Activated T-cell treated with anti-CD3 and anti-CD28 coated beads, Interleukin-2, amount 50 U/mL, for 48 hours (primary cell): ENCODE measurements around the gene UNC5B.

Source experiments
- DNase-seq, 2 experiments: peaks; one replicate each; pipeline ENCODE4 v3.0.0-alpha.2; 2020

The UNC5B gene

DNA sequence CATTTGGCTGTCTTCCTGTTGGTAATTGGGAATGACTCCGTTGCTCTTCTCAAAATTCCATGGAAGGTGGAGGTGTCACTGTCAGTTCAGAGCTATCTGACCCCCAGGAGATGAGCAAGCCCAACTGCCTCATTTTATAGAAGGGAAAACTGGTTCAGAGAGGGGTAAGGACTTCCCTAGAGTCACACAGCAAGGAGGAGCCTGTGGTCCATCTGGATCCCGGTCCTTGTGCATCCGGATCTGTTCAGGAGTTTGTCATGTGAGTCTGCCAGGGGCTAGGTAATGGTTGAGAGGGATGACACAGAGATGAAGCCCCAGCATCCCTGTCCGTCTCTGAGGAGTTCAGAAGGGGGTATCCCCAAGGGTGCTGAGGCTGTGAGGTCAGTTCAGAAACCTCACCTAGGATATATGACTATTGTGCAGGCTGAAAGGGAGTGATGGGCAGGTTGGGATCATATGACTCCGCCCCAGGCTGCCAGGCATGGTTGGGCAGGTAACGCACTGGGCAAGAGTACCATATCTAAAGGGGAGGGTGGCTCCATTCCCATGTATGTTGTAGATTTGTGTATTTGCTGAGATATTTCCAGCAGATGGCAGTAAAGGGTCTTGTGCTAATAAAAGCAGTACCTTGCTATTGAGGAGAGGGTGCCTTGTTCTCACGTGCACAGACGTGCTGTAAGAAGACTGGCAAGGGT is 90.7 kb downstream of the UNC5B start:
- DNase-seq, result no peak

DNA sequence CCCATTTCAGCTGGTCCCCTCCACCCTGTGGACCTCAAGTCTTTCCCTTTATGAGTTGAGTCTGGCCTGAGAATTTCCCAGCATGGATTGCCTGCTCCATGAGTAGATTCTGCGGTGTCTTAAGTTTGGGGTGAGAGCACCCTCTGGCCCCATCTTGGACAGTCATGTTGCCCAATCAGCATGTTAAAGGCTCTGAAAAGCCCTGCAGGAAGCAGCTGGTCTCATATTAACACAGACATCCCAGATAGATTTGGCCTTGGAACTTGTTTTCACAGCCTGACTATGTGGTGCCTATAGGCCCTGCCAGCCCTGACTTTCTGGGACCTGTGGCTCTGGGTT is 91.2 kb downstream of the UNC5B start:
- DNase-seq, result no peak

DNA sequence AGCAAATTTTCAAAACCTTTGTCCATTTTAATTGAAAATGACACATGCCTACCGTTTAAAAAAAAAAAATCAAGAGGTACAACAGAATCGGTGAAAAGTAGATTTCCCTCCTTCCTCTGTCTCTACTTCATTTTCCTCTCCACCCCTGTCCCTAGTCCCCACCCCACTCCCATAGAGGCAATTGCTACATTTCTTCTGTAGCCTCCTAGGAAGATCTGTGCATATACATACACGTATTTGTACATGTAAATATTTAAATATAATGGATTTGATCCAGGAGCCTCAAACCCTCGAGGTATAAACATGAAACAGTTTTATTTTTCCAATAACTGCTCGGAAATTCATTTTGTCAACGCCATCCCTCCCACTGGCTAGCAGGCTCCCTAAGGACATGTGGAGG is 92.5 kb downstream of the UNC5B start:
- DNase-seq, result no peak

DNA sequence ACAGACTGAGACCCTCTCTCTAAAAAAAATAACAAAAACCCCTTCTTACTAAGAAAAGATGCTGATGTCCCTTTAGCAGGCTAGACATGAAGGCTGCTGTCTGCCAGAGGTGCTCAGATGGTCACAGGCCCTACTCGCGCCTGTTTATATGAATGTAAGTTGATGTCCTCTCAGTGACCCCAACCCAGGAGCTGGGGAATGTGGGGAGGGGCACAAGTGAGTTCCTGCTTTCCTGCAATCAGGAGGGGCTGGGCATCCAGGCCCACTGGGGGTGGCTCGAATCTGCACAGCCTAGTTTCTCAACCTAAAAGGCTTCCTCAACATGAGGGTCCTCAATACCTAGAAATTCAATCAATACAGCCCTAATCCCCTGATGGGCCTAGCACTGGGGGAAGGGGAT is 94.6 kb downstream of the UNC5B start:
- no peak for DNase-seq

- DNase-seq, result no peak
These were observed 95.2 kb downstream of the UNC5B start for GRCh38 chr10:71307469-71308085.

DNA sequence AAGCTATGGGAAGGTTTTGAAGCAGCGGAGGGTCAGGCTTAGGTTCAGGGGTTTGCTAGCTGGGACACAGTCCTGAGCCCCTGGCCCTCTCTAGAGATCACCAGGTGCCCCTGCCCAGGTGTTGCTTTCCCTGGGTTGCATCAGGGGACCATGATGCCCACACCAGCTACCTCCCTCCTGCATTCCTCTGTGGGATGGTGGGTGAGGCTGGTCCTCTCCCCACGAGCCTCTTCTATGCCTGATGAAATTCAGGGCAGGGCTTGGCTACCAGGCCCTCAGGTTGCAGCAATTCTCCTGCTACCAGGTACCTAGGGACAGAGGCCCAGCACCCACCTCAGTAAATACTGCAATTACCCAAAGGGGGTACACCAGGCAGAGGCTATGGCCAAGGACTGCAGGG is 95.9 kb downstream of the UNC5B start:
- no peak for DNase-seq

DNA sequence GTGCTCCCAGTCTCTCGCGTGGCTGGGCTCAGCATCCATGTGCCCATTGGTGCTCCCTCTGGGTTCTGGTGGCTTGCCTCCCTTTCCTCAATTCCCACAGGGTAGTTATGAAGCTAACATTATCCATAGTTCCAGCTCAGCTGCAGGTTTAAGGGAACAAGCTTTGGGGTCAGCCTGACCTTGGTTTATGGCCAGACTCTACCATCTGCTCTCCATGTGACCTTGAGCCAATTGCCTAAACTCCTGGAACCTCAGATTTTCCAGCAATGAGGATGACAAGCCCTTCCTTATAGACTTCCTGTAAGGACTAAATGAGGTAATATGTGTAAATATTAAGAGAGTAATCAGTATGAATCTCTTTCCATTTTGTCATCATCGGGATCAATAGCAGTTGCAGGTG is 96.6 kb downstream of the UNC5B start:
- DNase-seq, result no peak

DNA sequence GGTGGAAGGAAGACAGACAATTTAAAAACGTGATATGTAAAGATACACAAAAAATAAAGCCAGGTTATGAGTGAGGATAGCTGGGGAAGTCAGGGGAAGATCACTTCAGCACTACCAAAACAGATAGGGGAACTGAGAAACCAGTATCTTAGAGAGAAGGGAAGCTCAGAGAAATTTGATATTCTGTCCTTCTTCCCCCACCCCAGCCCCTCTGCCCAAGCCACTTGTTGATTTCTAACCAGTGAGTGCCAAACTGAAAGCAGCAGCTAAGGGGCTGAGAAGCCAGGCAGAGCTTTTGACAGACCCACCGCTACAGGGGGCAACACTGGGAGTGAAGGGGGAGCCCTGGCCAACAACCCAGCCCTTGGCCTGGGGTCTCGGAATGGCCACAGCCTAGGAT is 97.5 kb downstream of the UNC5B start:
- DNase-seq, result no peak

DNA sequence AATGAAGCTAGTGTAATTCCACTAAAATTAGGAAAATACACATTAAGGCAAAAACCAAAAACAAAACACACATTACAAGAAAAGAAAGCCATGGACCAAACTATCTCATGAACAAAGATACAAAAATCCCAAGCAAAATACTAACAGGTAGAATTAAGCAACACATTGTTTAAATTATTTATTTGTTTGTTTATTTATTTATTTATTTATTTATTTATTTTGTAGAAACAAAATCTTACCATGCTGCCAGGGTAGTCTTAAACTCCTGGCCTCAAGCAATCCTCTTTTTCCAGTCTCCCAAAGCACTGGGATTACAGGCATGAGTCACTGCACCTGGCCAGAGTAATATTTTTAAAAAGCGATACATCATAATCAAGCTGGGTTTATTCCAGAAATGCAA is 99.8 kb downstream of the UNC5B start:
- DNase-seq, result no peak

- no peak for DNase-seq
These were observed 100.7 kb downstream of the UNC5B start for GRCh38 chr10:71312811-71313789.

DNA sequence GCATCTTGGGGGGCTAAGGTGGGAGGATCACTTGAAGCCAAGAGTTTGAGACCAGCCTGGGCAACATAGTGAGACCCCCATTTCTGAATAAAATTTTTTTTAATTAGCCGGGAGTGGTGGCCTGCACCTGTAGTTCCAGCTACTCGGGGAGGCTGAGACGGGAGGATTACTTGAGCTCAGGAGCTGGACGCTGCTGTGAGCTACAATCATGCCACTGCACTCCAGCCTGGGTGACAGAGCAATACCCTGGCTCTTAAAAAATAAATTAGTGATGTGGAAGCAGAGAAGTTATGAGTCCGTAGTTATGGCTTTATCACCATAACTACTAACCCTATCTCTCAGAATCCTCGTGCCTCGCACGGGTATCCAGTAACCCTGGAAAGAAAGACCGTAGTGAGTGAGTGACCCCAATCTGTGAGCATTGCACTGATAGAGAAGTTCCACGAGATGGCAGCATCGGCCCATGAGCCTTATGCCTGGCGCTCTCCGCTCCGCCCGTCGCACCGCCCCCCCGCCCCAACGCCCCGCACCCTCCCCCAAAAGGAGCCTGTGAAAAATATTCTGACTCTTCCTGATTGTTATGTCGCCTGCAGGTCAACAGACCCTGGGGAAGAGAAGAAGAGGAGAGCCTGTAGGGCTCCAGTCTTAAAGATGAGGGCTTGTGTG is 101.8 kb downstream of the UNC5B start:
- DNase-seq, result peak; percentile 52 to 57

DNA sequence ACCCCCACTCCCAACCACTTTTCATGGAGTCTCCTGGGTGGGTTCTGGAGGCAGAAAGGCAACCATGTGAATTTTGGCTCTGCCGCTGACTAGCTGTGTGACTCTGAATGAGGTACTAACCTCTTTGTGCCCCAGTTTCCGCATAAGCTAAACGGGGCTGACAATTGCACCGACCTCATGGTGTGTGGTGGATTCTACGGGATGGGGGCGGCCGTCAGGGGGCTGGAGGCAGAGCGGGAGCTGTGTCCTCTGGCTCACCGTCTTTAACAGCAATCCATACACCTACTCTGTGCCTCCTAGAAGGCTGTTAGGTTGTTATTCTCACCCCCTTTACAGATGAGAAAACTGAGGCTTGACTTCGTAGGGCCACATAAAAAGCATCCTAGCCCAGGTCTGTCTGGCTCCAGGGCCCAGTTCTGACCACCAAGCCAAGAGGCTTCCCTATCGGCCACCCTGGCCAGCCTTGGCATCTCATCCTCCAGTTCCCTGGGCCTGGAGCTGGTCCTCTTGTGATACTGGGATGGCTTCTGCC is 102.4 kb downstream of the UNC5B start:
- DNase-seq, result no peak

DNA sequence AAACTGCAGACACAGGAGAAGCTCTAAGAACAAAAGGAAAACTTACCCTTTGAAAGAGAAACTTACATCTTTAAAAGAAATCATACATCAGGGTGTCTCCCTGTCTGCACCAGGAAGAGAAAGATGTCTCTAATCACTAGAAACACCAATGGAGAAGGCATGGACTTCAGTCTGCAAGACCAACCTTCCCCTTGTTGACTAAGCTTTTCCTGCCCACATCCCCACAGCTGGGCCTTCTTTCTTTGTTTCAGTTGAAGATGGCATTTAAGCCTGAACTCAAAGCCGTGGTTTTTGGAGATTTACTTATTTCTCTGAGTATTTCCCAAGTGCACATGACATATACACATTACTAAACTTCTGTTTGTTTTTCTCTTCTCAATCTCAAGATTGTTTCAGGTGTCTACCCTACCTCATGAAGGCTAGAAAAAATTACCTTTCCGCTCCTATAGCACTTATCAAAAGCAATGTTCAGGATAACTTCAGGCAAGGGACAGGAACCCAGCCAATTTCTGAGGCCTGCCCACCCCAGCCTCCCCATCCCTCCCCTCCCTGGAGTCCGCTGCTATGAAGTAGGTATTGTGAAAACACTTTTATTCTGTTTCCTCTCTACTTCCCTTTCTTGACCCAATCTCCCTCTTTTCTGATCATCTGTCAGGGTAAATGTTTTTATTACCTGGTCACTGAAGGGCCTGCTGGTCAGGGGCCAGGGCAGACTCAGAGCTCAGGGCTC is 103.9 kb downstream of the UNC5B start:
- DNase-seq, result no peak

DNA sequence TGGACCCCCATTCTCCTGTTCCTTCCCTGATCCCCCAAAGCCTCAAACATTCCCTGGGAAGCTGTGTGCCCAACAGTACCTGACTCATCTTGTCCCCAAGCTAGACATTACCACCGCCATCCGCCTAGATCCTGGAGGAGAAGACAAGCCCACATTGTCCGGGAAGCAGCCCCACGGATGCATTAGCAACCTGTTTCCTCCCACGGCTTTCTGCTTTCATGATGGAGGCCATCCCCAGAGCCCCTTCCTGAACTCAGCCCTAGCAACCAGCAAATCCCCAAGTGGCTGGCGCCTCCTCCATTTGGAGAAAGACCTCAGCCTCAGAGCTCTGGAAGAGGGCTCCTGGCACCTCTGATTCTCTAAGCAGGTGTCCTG is 104.4 kb downstream of the UNC5B start:
- DNase-seq, result no peak

DNA sequence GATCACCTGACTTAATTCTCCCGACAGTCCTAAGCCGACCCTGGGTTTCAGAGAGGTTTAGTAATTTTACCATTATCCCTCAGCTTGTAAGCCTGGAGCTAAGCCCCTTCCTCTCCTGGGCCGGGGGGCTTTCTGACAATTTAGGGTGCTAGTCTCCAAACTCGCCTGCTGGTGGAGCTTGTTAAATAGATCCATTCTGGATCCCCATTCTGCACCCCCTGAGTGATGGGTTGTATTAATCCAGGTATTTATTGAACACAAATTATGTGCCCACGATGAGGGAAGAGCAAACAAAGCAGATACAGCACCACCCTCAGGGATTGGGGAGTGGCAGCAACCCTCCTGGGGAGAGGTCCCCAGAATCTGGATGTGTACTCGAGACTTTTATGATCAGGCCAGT is 105.4 kb downstream of the UNC5B start:
- DNase-seq, result no peak

GRCh38 chr10:71319042-71319799 is 106.9 kb downstream of the UNC5B start, which contains the start of gene SLC29A3:
Gene SLC29A3 (plus strand): TSS chr10:71319259. CDS start chr10:71319310, 51 bp downstream.
- DNase-seq, result peak; percentile 89 to 90

GRCh38 chr10:71319800-71320392 is 107.5 kb downstream of the UNC5B start:
- DNase-seq, result no peak

- DNase-seq, result no peak
These were observed 108.2 kb downstream of the UNC5B start for GRCh38 chr10:71320592-71320991.

DNA sequence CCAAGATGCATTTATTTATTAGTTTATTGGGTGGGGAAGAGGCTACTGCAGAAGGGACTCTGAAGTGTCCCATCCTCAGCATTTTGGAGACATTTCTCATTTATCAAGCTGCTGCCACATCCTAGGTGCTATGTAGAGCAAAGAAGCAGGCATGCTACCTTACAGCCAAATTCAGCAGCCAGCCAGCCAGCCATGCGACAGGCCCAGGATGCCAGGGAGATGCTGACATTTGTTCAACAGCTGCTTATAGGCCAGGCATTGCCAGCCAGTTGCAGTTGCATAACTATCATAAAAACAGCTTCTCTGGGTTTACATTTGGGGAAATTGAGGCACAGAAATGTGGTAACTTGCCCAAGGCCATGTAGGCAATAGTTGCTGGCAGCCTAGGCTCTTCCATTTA is 109.0 kb downstream of the UNC5B start:
- no peak for DNase-seq

DNA sequence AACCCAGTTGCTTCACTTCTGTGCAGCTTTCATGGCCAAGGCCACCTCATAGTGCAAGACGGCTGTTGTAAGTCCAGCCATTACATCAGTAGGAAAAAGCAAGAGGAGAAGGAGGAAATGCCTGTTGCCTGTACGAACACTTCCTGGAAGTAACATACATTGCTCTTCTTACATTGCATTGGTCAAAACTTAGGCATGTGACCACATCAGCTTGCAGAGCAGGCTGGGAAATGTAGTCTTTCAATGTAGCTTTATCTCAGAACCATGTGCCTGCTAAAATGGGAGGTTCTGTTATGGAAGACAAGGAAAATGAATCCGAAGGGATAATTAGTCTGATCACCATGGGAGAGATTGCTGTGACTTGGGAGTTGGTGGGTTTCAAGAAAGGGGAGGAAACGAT is 111.0 kb downstream of the UNC5B start:
- DNase-seq, result no peak

DNA sequence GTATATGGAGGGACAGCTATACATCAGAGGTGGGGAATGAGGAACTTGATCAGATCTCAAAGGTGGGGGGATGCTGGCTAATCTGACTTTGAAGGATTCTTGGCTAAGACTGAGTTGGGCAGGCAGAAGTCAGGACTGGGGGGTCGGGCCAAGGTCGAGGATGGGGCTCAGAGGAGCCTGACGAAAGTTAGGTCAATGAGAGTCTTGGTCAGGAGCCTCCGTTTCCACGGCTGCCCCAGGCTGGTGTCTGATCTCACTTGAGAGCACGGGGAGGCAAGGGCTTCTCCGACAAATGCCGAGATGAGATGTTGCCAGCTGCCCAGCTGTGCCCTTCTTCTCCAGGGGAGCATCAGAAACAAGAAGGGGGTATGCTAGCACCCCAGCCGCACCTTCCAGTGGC is 112.4 kb downstream of the UNC5B start:
- DNase-seq, result no peak
